ENCODE data around the gene VPS4A.
"Not testable (repeated sequence)": the region's sequence is repeated elsewhere in the genome, so short reads cannot be mapped to it uniquely, and the experiment has no call there.

Gene VPS4A

GRCh38 chr16:69310653-69311532 is at the start of gene VPS4A:
Gene VPS4A, plus strand, starts transcription at chr16:69311350. Its CDS starts 162 bp downstream, at chr16:69311512.
- peak; percentile 88 to 90 for DNase-seq

- DNase-seq, result no peak
Measured at GRCh38 chr16:69266334-69267063, 44.7 kb upstream of the VPS4A start.

GRCh38 chr16:69267633-69268032 is 43.5 kb upstream of the VPS4A start:
- DNase-seq, result no peak

- DNase-seq, result no peak
Measured at GRCh38 chr16:69270395-69270794, 40.8 kb upstream of the VPS4A start.

DNA sequence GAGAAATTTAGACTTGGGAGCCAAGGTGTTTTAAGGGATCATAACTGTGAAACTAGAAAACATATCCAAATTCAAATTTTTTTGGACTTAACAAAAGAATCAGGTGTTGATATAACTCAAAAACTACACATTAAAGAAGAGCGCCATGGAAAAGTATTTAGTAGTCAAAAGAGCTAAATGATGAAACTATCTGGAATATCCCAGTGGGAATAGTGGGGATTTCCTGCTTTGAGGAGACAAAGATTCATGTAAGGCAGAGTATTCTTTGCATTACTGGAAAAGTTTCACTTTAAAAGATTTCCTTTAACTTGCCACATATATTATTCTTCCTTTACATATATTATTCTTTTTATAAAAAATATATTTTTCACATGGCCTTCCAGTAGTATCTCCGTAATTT is 40.3 kb upstream of the VPS4A start:
- DNase-seq, result no peak

GRCh38 chr16:69273009-69273408 is 38.1 kb upstream of the VPS4A start:
- DNase-seq, result no peak

- DNase-seq, result no peak
Measured at GRCh38 chr16:69274699-69275235, 36.4 kb upstream of the VPS4A start.

DNA sequence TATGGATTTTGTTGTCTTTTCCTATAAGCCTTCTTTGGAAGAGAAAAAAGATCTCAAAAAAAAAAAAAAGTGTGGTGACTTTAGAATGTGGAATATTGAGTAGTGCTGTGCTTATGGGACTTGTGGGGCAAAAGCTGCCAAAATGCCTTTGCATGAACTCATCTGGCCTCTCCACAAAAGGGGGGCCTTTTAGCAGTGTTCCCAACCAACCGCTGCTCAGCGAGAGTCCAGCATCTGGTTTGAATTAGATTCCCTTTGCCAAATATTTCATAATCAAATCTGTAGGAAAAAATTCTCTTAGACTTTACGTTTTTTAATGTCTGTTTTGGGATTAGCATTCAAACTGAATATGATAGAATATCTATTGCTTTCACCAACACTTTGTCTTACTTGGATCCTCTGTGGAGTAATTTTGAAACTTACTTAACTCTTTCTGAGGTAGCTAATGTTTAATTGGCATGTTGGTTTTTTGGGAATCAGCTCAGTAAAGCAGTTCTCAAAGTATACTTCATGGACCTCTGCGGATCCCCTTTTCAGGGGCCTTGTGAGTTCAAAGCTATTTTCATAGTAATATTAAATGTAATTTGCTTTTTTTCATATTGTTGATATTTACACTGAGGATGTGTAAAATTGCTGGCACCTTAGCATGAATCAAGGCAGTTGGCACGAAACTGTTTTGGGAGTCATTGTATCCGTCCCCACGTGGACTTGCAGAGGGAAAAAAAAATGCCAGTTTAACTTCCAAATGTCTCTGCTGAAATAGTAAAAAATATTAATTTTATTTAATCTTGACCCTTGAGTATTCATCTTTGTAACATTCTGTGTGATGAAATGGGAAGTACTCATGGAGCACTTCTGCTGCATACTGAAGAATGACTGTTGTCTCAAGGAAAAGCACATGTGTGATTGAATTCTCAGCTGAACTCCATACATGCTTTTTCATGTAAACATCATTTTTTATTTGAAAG is 34.7 kb upstream of the VPS4A start:
- DNase-seq, result no peak

DNA sequence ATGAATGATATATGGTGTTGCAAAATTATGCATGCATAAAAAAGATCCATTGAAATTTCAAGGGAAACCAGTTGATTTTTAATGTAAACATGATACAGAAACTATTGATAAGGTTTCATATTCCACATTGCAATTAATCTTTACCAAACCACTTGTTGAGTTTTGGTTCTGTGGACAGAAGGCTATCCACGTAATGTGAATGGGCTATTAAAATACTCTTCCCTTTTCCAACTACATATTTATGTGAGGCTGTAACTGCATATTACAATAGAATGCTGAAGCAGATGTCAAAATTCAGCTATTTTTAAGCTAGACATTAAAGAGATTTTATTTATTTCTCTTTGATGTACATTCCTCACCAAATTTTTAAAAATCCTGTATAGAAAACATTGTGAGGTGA is 33.7 kb upstream of the VPS4A start:
- DNase-seq, result no peak

GRCh38 chr16:69283851-69284250 is 27.3 kb upstream of the VPS4A start:
- no peak for DNase-seq

DNA sequence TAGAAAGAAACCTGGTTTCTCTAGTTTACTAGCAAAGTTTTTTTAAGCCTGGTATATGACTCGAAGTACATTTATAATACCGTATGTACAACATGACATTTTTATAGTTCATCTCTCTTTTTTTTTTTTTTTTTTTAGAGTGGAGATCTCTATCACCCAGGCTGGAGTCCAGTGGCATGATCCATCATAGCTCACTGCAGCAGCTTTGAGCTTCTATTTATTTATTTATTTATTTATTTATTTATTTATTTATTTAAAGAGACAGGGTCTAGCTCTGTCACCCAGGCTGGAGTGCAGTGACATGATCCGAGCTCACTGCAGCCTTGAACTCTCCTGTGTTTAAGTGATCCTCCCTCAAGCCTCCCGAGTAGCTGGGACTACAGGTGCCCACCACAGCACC is 25.9 kb upstream of the VPS4A start:
- no peak for DNase-seq

DNA sequence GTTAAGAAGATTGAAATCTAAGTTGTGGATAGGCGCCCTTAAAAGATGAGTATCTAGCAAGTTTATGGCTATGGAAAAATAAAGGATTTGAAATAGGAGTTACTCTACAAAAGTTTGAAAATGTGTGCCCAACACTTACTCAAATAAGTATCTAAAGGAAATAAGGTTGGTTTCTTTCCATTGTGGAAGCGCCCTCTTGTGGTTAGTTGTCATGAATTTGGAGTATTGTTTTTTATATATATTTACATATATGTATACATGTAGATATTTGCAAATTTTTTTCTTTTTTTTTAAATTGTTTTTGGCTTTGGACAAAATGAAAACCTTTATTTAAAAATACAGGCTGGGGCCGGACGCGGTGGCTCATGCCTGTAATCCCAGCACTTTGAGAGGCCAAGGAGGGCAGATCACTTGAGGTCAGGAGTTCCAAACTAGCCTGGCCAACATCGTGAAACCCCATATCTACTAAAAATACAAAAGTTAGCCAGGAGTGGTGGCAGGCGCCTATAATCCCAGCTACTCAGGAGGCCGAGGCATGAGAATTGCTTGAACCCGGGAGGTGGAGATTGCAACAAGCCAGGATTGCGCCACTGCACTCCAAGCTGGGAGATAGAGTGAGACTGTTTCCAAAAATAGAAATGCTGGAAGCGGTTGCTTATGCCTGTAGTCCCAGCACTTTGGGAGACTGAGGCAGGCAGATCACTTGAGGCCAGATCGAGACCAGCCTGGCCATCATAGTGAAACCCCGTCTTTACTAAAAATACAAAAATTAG is 24.0 kb upstream of the VPS4A start:
- peak; percentile 16 to 20 for DNase-seq

GRCh38 chr16:69291657-69292056 is 19.5 kb upstream of the VPS4A start:
- DNase-seq, result not testable (repeated sequence)

- DNase-seq, result no peak
Measured at GRCh38 chr16:69293401-69293800, 17.7 kb upstream of the VPS4A start.

DNA sequence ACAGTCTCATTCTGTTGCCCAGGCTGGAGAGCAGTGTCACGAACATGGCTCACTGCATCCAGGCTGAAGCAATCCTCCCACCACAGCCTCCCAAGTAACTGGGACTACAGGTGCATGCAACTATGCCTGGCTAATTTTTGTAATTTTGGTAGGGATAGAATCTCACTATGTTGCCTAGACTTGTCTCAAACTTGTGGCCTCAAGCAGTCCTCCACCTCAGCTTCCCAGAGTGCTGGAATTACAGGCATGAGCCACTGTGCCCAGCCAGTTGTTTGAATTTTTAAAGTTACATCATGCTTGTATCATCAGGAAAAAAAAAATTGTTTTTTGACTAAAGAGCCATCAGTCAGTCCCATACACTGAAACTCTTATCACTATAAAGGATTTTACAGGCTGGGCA is 17.1 kb upstream of the VPS4A start:
- no peak for DNase-seq

DNA sequence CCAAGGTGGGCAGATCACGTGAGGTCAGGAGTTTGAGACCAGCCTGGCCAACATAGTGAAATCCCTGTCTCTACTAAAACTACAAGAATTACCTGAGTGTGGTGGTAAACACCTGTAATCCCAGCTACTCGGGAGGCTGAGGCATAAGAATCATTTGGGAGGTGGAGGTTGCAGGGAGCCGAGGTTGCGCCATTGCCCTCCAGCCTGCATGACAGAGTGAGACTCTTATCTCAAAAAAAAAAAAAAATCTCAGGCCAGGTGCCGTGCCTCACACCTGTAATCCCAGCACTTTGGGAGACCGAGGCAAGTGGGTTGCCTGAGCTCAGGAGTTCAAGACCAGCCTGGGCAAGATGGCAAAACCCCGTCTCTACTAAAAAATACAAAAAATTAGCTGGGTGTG is 14.4 kb upstream of the VPS4A start:
- DNase-seq, result not testable (repeated sequence)

DNA sequence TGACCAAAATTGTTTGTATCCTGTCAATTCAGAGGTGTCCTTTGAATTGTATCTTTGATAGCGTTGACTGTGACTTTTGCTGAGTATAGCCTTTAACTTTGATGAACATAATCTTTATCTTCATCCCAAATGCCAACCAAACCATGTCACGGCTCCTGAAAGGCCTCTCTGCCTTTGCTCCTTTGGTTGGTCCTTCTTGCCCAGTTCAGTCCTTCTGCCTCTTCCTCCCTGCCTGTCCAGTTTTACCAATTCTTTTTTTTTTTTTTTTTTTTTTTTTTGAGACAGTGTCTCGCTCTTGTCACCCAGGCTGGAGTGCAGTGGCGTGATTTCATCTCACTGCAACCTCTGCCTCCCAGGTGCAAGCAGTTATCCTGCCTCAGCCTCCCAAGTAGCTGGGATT is 12.9 kb upstream of the VPS4A start:
- DNase-seq, result no peak

GRCh38 chr16:69301187-69301586 is 10.0 kb upstream of the VPS4A start:
- no peak for DNase-seq

- no peak for DNase-seq
Measured at GRCh38 chr16:69301861-69302260, 9.3 kb upstream of the VPS4A start.

DNA sequence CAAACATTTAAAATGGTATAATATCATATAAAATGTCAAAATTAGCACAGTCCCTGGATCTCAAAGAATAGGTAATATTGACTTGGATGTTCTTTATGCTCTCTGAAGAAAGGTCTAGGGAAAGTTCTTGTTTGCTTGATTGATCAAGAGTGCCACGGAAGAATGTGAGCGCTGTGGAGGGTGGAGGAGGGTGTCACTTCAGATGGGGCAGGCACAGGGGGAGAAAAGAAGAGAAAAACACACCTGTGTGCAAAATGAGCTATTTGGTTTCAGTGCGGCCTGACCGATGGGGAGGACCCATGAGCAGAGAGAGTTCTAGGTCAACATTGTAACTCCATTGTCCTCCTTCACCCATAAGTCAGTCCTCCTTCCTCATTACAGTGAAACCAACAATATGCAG is 8.8 kb upstream of the VPS4A start:
- DNase-seq, result no peak

DNA sequence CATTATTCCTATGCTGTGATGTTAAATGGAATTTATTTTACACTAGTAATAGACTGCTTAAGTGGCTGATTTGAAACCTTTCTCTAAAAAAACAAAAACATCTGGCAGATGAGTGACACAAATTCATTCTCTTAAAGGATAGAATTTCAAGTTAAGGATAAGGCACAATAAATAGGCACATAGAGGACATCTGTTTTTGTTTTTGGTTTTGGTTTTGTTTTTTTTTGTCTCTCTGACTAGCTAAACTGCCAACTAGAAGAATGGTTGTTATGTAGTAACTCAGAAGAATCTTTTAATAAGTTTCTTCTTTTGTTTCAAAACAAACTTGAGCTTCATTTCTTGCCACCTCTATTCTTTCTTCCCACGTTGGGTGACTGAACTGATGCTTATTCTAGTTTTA is 5.1 kb upstream of the VPS4A start:
- DNase-seq, result no peak

- no peak for DNase-seq
Measured at GRCh38 chr16:69307091-69307490, 4.1 kb upstream of the VPS4A start.
